DMS79 (cell line): Measurements from ENCODE around the gene TES.
"Not testable (repeated sequence)": the region's sequence is repeated elsewhere in the genome, so short reads cannot be mapped to it uniquely, and the experiment has no call there.

Experiments
- DNase-seq: peaks from one replicate; lab custom pipeline; 2025; lab: John Stamatoyannopoulos, UW

Gene TES

GRCh38 chr7:116290740-116291139, 80.4 kb downstream of the TES start:
- no peak for DNase-seq

GRCh38 chr7:116291937-116292336, 81.6 kb downstream of the TES start:
- no peak for DNase-seq

GRCh38 chr7:116292381-116292780, 82.0 kb downstream of the TES start:
- no peak for DNase-seq

GRCh38 chr7:116293139-116293538, 82.8 kb downstream of the TES start:
- no peak for DNase-seq

GRCh38 chr7:116293633-116294032, 83.3 kb downstream of the TES start:
- DNase-seq = no peak

GRCh38 chr7:116295903-116296302, 85.6 kb downstream of the TES start:
- DNase-seq = not testable (repeated sequence)

- DNase-seq = no peak
Measured at GRCh38 chr7:116298055-116298454, 87.7 kb downstream of the TES start.

GRCh38 chr7:116298576-116298975, 88.2 kb downstream of the TES start:
- DNase-seq = no peak

GRCh38 chr7:116305485-116306408, 95.4 kb downstream of the TES start:
- no peak for DNase-seq

- DNase-seq = no peak
Measured at GRCh38 chr7:116306409-116307048, 96.2 kb downstream of the TES start.

- no peak for DNase-seq
Measured at GRCh38 chr7:116307253-116307652, 96.9 kb downstream of the TES start.
